ENCODE data around the gene RFX3. TPM values are rescaled to one million over a fixed set of nuclear protein-coding genes. Genes with fewer than 3 reads are reported as not detected.

RFX3 gene
- total RNA-seq, 1 donor from 2014 or later: 1.6 TPM

DNA sequence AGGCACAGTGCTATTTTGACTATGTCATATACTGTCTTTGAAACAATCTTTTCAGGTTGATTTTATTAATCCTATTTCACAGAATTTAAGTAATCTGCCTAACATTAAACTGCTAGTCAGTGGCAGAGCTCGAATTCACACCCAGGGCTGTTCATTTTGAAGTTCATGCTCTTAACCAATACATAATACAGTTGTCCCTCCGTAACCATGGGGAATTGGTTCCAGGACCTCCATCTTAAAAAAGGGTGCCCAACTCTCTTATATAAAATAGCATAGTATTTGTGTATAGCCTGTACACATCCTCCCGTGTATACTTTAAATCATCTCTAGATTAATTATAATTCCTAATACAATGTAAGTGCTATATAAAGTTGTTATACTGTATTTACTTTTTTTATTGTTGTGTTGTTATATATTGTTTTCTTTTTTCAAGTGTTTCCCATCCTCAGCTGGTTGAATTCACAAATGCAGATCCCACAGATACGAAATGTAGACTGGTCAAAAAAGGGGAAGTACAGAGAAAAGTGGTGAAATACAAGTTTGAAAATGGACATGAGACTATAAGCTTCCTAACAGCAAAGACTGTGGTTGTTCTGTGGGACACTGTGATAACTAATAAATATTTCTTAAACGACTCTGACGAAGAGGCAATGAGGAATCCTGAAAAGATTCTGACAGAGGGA lies 18.3 kb downstream of the RFX3 start:
- H3K36me3 ChIP-seq (ENCODE audit: control insufficient read depth, insufficient read depth, low read length): no peaks in the 10 kb centered on the region
- H3K27me3 ChIP-seq (ENCODE audit: control insufficient read depth, insufficient read depth, low read length): no peaks in the 10 kb centered on the region
- no peak for DNase-seq (ENCODE audit: low read depth)
- TF ChIP-seq, protein P1, sequence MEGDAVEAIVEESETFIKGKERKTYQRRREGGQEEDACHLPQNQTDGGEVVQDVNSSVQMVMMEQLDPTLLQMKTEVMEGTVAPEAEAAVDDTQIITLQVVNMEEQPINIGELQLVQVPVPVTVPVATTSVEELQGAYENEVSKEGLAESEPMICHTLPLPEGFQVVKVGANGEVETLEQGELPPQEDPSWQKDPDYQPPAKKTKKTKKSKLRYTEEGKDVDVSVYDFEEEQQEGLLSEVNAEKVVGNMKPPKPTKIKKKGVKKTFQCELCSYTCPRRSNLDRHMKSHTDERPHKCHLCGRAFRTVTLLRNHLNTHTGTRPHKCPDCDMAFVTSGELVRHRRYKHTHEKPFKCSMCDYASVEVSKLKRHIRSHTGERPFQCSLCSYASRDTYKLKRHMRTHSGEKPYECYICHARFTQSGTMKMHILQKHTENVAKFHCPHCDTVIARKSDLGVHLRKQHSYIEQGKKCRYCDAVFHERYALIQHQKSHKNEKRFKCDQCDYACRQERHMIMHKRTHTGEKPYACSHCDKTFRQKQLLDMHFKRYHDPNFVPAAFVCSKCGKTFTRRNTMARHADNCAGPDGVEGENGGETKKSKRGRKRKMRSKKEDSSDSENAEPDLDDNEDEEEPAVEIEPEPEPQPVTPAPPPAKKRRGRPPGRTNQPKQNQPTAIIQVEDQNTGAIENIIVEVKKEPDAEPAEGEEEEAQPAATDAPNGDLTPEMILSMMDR (IDR thresholded peaks at IDR 0.05; ENCODE audit: insufficient read depth, low read length, severe bottlenecking): no peak
- no peak overlapping the region for H3K4me3 ChIP-seq (ENCODE audit: low read depth, low read length)
- no peak for FAIRE-seq

DNA sequence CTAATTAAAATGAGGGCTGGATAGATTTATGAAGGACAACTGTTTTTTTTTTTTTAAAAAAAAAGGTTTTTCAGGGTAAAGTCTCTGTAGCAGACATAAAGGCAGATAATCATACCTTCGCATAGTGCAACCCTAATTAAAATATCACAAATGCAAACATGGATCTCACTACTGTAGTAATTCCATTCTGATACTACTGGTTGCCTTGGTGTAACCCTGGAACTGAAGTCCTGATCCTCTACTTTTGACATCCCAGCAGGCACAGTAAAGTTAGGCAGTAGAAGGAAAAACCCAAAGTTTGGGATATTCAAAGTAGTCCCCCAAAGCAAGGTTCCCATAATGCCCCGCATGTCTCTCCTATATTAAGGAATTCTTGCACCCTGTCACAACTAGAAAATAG lies 19.6 kb downstream of the RFX3 start:
- Histone ChIP-seq H3K4me3 (ENCODE audit: low read depth, low read length) (no peak overlapping the region), H3K27me3 (ENCODE audit: control insufficient read depth, insufficient read depth, low read length) (no peaks in the 10 kb centered on the region), H3K36me3 (ENCODE audit: control insufficient read depth, insufficient read depth, low read length) (no peaks in the 10 kb centered on the region)
- FAIRE-seq: no peak
- DNase-seq (ENCODE audit: low read depth): no peak
- TF ChIP-seq, protein P1 (IDR thresholded peaks at IDR 0.05; ENCODE audit: insufficient read depth, low read length, severe bottlenecking): no peak

DNA sequence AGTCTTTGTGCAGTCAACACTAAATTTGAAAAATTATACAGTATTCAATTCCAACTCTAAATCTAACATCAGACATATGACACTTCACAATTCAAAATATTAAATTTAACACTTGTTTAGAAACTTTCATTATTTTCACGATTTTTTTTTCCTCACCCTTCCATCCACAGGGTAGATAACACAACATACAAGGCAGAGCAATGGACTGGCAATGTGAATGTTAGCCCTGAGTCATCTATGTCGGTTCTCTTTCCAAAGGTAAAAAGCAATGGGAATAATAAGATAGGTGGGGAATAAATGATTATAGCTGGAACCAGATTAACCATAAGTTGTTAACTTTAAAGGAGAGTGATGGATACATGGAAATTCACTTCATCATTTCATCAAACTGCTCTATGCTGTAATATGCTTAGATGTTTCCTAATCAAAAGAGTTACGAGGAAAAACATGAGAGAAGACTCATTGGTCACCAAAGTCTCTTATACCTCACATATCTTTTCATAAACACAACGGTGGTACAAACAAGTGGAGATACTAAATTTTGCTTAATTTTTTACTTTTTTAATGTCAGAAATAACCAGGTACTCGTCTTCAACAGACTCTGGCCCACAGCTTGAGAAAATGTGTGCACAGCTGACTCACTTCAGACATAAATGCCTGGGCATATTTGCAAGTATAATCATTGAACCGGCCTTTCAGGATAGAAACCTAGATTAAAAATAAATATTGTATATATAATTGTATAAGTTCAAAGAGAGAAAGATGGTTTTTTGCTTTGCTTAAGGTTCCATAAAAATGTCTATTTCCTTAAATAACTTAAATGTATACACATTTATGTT lies 23.0 kb downstream of the RFX3 start:
- DNase-seq (ENCODE audit: low read depth) (peak; percentile 81), FAIRE-seq (no peak)
- TF ChIP-seq, protein P1 (IDR thresholded peaks at IDR 0.05; ENCODE audit: insufficient read depth, low read length, severe bottlenecking): no peak
- no peaks in the 10 kb centered on the region for H3K36me3 ChIP-seq (ENCODE audit: control insufficient read depth, insufficient read depth, low read length)
- no peaks in the 10 kb centered on the region for H3K27me3 ChIP-seq (ENCODE audit: control insufficient read depth, insufficient read depth, low read length)
- no peak overlapping the region for H3K4me3 ChIP-seq (ENCODE audit: low read depth, low read length)

DNA sequence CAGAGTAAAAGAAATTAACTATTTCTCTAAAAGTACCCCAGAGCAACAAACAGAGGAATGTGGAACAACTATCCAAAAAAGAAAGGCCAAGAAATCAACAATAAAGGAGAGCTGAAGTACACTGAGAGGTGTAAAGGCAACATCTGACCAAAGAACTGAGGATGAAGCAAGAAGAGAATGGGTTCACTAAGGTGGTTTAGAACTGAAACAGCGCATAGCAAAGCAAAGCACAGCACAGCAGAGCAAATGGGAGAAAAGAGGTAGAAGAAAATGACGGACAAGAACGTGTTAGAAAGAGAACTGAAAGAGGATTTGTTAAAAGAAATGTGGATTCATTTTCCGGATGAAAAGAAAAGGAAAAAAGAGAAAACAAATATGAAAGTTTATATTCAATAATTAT lies 25.8 kb downstream of the RFX3 start:
- DNase-seq (ENCODE audit: low read depth): no peak
- no peaks in the 10 kb centered on the region for H3K27me3 ChIP-seq (ENCODE audit: control insufficient read depth, insufficient read depth, low read length)
- TF ChIP-seq, protein P1 (IDR thresholded peaks at IDR 0.05; ENCODE audit: insufficient read depth, low read length, severe bottlenecking): no peak
- no peak for FAIRE-seq
- no peaks in the 10 kb centered on the region for H3K36me3 ChIP-seq (ENCODE audit: control insufficient read depth, insufficient read depth, low read length)
- H3K4me3 ChIP-seq (ENCODE audit: low read depth, low read length): no peak overlapping the region

DNA sequence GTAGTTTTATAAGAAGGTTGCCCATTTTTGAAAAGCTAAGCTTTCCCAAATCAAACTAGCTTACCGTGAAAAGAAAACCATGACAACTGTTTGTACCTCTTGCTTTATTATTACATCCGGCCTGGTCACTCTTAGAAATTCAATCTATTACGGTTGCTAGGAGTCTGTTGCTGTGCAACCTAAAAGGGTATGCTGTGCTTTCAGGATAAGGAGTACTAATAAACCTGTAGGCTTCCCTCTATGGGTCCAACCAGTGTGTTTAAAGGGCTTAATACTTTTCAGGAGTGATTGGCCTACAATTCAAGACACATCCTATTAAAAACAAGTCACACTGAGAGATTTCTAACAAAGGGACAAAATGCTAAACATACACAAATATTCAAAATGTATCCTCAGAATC lies 27.1 kb downstream of the RFX3 start:
- peak; percentile 79 for DNase-seq (ENCODE audit: low read depth)
- Histone ChIP-seq H3K27me3 (ENCODE audit: control insufficient read depth, insufficient read depth, low read length) (no peaks in the 10 kb centered on the region), H3K36me3 (ENCODE audit: control insufficient read depth, insufficient read depth, low read length) (no peaks in the 10 kb centered on the region), H3K4me3 (ENCODE audit: low read depth, low read length) (no peak overlapping the region)
- TF ChIP-seq, protein P1 (IDR thresholded peaks at IDR 0.05; ENCODE audit: insufficient read depth, low read length, severe bottlenecking): no peak
- FAIRE-seq: no peak

Data from bronchial epithelial cell (primary cell).